ENCODE results near the gene PEX3.

The PEX3 gene

GRCh38 chr6:143490775-143491174 is 40.2 kb downstream of the PEX3 start:
- H3K4me2 ChIP-seq (ENCODE audit: low read length), result no peak overlapping the region
- H3K36me3 ChIP-seq (ENCODE audit: insufficient read depth, low read length), result peaks cover 3% of the 10 kb centered on the region; the same call in 1 of the 2 replicates
- no peaks in the 10 kb centered on the region for H3K9me3 ChIP-seq (ENCODE audit: low read length)
- no peaks in the 10 kb centered on the region for H4K20me1 ChIP-seq (ENCODE audit: insufficient read depth, low read length)
- H3K4me1 ChIP-seq (ENCODE audit: insufficient read depth, low read length, severe bottlenecking), result no peaks in the 10 kb centered on the region
- no peak overlapping the region for H3K27ac ChIP-seq (ENCODE audit: low read depth, low read length, poor library complexity, severe bottlenecking)
- H3K9me2 ChIP-seq (ENCODE audit: low read depth, low read length), result no peaks in the 10 kb centered on the region
- TF ChIP-seq EZH2 (IDR thresholded peaks at IDR 0.05; ENCODE audit: borderline replicate concordance, low read length) (no peak), CTCF (IDR thresholded peaks at IDR 0.05; ENCODE audit: low read length) (no peak)
- H2AFZ ChIP-seq (ENCODE audit: low read length), result no peak overlapping the region
- no peaks in the 10 kb centered on the region for H3F3A ChIP-seq (ENCODE audit: insufficient read depth, low read length)
- H3K9ac ChIP-seq (ENCODE audit: low read length), result no peak overlapping the region
- H3K4me3 ChIP-seq (ENCODE audit: low read depth, low read length, poor library complexity, severe bottlenecking), result no peak overlapping the region
- no peaks in the 10 kb centered on the region for H3K27me3 ChIP-seq (ENCODE audit: insufficient read depth, low read length)
- H3K79me2 ChIP-seq (ENCODE audit: insufficient read depth, low read length), result no peaks in the 10 kb centered on the region

GRCh38 chr6:143496974-143497373 is 46.4 kb downstream of the PEX3 start:
- Histone ChIP-seq H3K4me3 (ENCODE audit: low read depth, low read length, poor library complexity, severe bottlenecking) (no peak overlapping the region), H3K9me3 (ENCODE audit: low read length) (no peaks in the 10 kb centered on the region), H3K79me2 (ENCODE audit: insufficient read depth, low read length) (no peaks in the 10 kb centered on the region), H2AFZ (ENCODE audit: low read length) (no peak overlapping the region), H3F3A (ENCODE audit: insufficient read depth, low read length) (no peaks in the 10 kb centered on the region), H3K4me1 (ENCODE audit: insufficient read depth, low read length, severe bottlenecking) (no peaks in the 10 kb centered on the region), H3K9me2 (ENCODE audit: low read depth, low read length) (no peaks in the 10 kb centered on the region), H3K4me2 (ENCODE audit: low read length) (no peak overlapping the region), H3K9ac (ENCODE audit: low read length) (no peak overlapping the region), H4K20me1 (ENCODE audit: insufficient read depth, low read length) (no peaks in the 10 kb centered on the region), H3K27me3 (ENCODE audit: insufficient read depth, low read length) (no peaks in the 10 kb centered on the region), H3K36me3 (ENCODE audit: insufficient read depth, low read length) (no peaks in the 10 kb centered on the region), H3K27ac (ENCODE audit: low read depth, low read length, poor library complexity, severe bottlenecking) (no peak overlapping the region)
- no peak for TF ChIP-seq CTCF (IDR thresholded peaks at IDR 0.05; ENCODE audit: low read length)
- TF ChIP-seq EZH2 (IDR thresholded peaks at IDR 0.05; ENCODE audit: borderline replicate concordance, low read length), result no peak

DNA sequence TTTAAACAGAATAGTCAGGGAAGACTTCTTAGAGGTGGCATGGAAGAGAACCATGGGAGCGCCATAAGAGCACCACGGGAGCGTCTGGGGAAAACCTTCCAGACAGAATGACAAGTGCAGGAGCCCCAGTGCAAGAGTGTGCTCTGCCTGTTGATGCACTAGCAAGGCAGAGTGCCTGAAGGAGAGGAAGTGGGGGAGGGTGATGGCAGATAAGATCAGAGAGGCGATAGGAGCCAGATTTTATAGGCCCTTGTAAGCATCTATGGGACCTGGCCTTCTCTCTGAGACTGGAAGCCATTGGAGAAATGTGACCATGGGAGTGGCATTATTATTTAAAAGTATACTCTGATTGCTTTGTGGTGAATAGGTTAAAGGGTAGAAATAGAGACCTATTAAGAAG is 47.8 kb downstream of the PEX3 start:
- H3K9me3 ChIP-seq (ENCODE audit: low read length), result no peaks in the 10 kb centered on the region

More for the DNA sequence above, 47.8 kb downstream of the PEX3 start:
- no peaks in the 10 kb centered on the region for H4K20me1 ChIP-seq (ENCODE audit: insufficient read depth, low read length)
- no peaks in the 10 kb centered on the region for H3F3A ChIP-seq (ENCODE audit: insufficient read depth, low read length)
- no peaks in the 10 kb centered on the region for H3K79me2 ChIP-seq (ENCODE audit: insufficient read depth, low read length)
- H3K4me1 ChIP-seq (ENCODE audit: insufficient read depth, low read length, severe bottlenecking), result no peaks in the 10 kb centered on the region
- H2AFZ ChIP-seq (ENCODE audit: low read length), result no peak overlapping the region
- no peaks in the 10 kb centered on the region for H3K9me2 ChIP-seq (ENCODE audit: low read depth, low read length)
- no peak overlapping the region for H3K27ac ChIP-seq (ENCODE audit: low read depth, low read length, poor library complexity, severe bottlenecking)
- H3K4me2 ChIP-seq (ENCODE audit: low read length), result no peak overlapping the region
- no peak overlapping the region for H3K9ac ChIP-seq (ENCODE audit: low read length)
- H3K4me3 ChIP-seq (ENCODE audit: low read depth, low read length, poor library complexity, severe bottlenecking), result no peak overlapping the region
- no peaks in the 10 kb centered on the region for H3K27me3 ChIP-seq (ENCODE audit: insufficient read depth, low read length)
- TF ChIP-seq CTCF (IDR thresholded peaks at IDR 0.05; ENCODE audit: low read length), result no peak
- no peak for TF ChIP-seq EZH2 (IDR thresholded peaks at IDR 0.05; ENCODE audit: borderline replicate concordance, low read length)
- H3K36me3 ChIP-seq (ENCODE audit: insufficient read depth, low read length), result no peaks in the 10 kb centered on the region

All from OCI-LY1 (cell line).